Stomach (tissue), 4 donors: ENCODE results near the gene MRPS15.

ENCODE experiments used
- POLR2A ChIP-seq, 4 donors: fragments of 450-650 bp; IDR thresholded peaks; one replicate each; pipeline ENCODE4 v1.6.1; 2016; ENCODE audit warnings: antibody characterized with exemption in 4 of 4, control low read depth in 2 of 4, mild to moderate bottlenecking in 1 of 4, moderate library complexity in 1 of 4
- POLR2AphosphoS5 ChIP-seq, 3 donors: sonication (generic); formaldehyde crosslinking; IDR thresholded peaks; one replicate each; pipeline ENCODE4 v1.6.1; 2016; ENCODE audit warnings: antibody characterized with exemption in 3 of 3
- TF ChIP-seq, protein P1 (sequence below), 7 experiments: fragments of 450-650 bp in 4 of 7; fragments of 200-600 bp in 3 of 7; sonication (generic) in 3 of 7; IDR thresholded peaks; one replicate each; pipeline ENCODE4 v1.5.1; 2016 to 2019; ENCODE audit warnings: antibody characterized with exemption in 7 of 7, control low read depth in 2 of 7, mild to moderate bottlenecking in 1 of 7

DNA sequence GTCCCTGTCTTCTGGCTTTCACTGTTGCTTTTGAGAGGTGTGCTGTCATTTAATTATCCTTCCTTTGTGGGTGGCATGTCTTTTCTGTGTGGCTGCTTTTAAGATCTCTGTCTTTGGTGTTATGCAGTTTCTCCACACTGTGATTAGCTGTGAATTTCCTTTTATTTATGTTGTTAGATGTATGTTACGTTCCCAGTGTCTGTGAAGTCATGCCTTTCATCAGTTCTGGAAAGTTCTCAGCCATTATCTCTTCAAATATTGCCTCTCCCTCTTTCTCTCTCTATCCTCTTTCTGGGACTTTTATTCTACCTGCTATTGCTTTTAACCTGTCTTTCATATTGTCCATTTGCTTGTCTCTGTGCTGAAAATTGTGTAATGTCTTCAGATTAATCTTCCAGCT lies 39.5 kb upstream of the MRPS15 start:
- TF ChIP-seq, protein P1, sequence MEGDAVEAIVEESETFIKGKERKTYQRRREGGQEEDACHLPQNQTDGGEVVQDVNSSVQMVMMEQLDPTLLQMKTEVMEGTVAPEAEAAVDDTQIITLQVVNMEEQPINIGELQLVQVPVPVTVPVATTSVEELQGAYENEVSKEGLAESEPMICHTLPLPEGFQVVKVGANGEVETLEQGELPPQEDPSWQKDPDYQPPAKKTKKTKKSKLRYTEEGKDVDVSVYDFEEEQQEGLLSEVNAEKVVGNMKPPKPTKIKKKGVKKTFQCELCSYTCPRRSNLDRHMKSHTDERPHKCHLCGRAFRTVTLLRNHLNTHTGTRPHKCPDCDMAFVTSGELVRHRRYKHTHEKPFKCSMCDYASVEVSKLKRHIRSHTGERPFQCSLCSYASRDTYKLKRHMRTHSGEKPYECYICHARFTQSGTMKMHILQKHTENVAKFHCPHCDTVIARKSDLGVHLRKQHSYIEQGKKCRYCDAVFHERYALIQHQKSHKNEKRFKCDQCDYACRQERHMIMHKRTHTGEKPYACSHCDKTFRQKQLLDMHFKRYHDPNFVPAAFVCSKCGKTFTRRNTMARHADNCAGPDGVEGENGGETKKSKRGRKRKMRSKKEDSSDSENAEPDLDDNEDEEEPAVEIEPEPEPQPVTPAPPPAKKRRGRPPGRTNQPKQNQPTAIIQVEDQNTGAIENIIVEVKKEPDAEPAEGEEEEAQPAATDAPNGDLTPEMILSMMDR (IDR thresholded peaks at IDR 0.05) = no peak
- TF ChIP-seq POLR2AphosphoS5 (IDR thresholded peaks at IDR 0.05) (no peak), POLR2A (IDR thresholded peaks at IDR 0.05) (no peak)
